DMS153 treated with DMSO at 0.1 percent for 48 hours (cell line): ENCODE results near the gene RNF180.
"Not testable (repeated sequence)": the region's sequence is repeated elsewhere in the genome, so short reads cannot be mapped to it uniquely, and the experiment has no call there.

Experiments
- DNase-seq: peaks from one replicate; lab custom pipeline; 2025; ENCODE audit not compliant: unreplicated experiment; lab: John Stamatoyannopoulos, UW

Gene RNF180

GRCh38 chr5:64364426-64364825, 198.8 kb downstream of the RNF180 start:
- DNase-seq: no peak

GRCh38 chr5:64384765-64385164, 219.1 kb downstream of the RNF180 start:
- no peak for DNase-seq

- DNase-seq: no peak
Observed at GRCh38 chr5:64397552-64397951, 231.9 kb downstream of the RNF180 start.

- DNase-seq: not testable (repeated sequence)
Observed at GRCh38 chr5:64398735-64399134, 233.1 kb downstream of the RNF180 start.

- not testable (repeated sequence) for DNase-seq
Observed at GRCh38 chr5:64407103-64407825, 241.6 kb downstream of the RNF180 start.

- no peak for DNase-seq
Observed at GRCh38 chr5:64417390-64417789, 251.7 kb downstream of the RNF180 start.

- no peak for DNase-seq
Observed at GRCh38 chr5:64418013-64418412, 252.4 kb downstream of the RNF180 start.
